HK-2 (cell line): ENCODE data around the gene SNX4.
"Not testable (repeated sequence)": the region's sequence is repeated elsewhere in the genome, so short reads cannot be mapped to it uniquely, and the experiment has no call there.

Source experiments
- DNase-seq: peaks from one replicate; pipeline ENCODE4 v3.0.0-alpha.2; 2018; ENCODE audit not compliant: unreplicated experiment

SNX4 gene

DNA sequence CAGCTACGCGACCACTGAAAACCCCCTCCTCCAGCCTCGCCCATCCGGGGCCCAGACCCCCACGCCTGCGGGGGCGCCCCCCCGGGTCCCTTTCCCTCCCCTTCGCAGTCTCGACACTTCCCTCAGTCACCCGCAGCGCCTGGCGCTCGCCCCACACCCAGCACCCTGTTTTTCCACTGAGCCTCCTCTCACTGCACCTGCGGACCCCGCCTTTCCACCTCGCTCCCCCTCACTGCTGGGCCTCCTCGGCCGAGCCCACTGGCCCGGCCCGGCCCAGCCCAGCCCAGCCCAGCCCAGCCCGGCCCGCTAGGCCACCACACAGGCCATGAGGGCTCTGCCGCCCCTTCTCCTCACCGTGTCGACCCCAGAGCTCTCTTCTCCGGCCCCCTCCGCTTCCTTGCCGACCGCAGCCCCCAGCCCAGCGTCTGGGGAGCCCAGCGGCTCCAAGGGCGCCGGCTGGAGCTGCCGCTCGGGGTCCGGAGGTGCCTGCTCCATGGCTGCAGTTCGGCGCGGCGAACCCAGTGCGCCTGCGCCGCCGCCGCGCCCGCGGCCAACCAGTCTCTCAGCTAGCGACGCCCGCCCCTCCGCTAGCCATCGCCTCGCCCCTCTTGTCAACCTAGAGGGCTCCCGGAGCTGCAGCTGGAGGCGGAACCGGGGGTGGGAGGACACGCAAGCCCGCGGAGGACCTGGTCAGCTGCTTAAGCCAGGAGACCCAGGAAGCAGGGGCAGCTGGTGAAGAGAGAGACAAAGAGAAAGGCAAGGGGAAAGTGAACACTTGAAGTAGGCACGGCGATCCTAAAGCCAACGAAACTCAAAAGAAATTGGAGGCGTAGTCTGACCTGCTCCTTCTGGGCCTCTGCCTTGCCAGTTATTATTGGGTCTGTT, at the start of gene SNX4:
Gene SNX4 (minus strand): TSS at position 525 of the 885 bp plus-strand sequence. CDS start 30 bp downstream, at position 495.
- DNase-seq: peak; percentile 98

DNA sequence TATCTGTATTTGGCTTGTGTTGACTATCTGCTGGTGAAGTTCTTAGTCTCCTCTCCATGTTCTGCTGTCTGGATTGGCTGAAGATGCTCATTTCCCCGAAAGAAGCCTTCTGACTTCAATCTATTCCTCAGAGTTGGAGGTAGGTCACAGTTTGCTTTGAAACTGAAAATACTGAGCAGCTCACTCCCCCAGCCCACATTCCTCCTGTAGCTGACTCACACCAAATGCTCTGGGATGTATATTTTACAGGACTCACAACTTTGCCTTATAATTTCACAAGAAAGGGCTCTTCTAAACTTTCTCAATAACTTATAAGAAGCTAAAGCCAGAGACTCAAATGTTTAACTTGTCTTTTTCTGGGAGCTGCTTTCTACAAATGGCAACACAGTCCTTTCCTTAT, 36.3 kb upstream of the SNX4 start:
- DNase-seq: no peak

DNA sequence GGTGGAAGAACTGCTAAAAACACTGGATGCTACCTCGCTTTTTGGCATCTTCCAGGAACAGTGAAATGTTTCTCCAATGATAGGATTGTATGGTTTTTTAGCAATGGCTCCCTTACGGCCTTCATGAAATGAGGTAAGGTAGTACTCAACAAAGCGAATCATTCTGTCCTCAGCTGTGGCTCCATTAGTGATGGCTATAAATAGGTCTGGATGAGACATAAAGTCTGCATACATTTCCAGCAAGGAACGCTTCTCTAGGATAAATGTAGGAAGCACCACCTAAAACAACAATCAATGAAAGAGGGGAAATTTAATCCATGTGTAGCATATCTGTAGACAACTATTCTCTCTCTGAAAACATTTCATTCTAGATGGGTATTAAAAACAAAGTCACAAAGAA, 32.4 kb upstream of the SNX4 start:
- DNase-seq: no peak

DNA sequence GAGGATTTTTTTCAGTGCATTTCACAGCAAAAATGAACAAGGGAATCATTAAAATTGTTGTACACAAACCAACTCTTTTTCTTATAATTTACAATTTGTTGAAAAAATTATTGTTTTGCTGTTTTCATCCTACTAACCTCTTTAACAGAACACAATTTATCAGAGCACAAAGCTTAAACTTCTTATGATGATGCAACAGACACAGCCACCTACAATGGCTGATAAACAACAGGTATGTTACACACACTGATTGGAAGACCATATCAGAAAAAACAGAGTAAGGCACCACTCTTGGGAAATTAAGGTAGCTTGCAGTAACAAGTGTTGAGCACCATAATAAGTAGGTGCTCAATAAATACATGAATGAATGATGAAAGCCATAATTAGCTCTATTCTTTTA, 8.9 kb upstream of the SNX4 start:
- no peak for DNase-seq

DNA sequence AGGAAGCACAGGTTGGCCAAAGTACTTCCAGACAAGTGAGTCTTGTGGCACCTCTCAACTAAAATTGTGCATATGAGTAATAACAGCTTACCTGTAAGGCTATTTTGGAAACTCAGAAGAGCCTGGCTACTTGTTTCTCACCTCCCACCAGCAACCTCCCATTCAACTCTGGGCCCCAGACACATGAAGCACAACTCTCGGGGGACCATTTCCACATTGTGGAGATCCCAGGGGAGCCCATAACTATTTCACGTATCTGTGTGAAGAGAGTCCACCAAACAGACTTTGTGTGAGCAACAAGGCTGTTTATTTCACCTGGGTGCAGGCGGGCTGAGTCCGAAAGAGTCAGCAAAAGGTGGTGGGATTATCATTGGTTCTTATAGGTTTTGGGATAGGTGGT, 5.2 kb upstream of the SNX4 start:
- DNase-seq: no peak

DNA sequence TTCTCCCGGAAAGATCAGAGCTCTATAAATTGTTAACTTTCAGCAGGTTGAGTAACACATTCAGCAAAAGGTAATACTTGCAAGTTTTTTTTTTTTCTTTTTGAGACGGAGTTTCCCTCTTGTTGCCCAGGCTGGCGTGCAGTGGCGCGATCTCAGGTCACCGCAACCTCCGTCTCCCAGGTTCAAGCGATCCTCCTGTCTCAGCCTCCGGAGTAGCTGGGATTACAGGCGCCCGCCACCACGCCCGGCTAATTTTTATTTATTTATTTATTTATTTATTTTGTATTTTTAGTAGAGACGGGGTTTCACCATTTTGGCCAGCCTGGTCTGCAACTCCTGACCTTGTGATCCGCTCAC, 539 bp upstream of the SNX4 start:
- DNase-seq: not testable (repeated sequence)

DNA sequence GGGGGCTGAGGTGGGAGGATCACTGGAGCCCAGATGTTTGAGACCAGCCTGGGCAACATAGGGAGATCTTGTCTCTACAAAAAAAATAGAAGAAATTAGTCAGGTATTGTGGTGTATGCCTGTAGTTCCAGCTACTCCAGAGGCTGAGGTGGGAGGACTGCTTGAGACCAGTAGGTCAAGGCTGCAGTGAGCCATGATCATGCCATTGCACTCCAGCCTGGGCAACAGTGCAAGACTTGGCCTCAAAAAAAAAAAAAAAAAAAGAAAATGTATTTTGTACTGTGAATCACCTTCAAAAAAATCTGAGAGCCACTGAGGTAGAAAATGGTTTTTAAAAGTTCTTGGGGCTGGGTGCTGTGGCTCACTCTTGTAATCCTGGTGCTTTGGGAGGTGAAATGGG, 4.6 kb downstream of the SNX4 start:
- DNase-seq: no peak

DNA sequence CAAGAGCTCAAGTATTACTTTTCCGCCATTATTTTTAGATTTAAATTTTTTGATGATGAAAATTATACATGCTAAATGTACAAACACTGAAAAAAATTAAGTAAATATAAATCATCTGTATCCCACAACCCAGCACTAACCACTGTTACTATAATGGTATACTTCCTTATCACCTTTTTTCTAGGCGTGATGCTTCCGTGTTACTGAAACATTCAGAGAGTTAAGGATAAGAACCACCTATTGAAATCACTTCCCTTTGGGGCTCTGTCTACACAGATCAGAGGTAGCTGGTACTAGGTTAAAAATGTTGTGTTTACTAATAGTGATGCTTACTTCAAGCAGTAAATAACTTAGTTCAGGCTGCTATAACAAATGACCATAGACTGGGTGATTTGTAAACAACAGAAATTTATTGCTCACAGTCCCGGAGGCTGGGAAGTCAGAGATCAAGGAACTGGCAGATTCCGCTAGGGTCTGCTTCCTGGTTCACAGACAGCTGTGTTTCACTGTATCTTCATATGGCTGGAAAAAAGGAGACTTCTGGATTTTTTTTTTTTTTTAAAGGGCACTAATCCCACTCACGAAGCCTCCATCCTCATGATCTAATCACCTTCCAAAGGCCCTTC, 6.4 kb downstream of the SNX4 start:
- DNase-seq: no peak

DNA sequence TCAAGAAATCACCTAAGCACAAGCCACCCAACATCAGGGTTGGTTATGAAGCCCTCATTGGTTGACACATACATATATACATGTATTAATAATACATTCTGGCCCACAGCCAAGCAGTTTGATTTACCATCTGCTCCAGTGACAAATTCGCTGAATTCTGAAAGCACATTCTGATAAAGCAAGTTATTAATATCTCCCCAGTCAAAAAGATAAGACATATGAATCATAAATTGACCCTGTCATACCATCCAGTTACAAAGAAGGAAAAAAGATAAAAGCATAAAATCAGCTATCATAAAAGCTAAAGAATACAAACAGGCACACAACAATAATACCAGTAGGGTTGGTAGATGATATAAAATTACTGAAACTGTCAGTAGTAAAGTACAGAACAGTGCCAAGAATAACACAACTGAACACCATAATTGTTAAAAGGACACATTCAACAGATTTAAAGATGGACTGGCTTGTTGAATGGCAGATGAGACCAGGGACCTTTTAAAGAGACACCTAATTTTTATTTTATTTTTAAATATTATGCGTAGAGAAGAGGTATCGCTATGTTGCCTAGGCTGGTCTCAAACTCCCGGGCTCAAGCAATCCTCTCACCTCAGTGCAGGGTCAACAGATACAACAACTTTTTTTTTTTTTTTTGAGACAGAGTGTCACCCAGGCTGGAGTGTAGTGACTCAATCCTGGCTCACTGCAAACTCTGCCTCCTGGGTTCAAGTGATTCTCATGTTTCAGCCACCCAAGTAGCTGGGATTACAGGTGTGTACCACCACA, 7.7 kb downstream of the SNX4 start:
- no peak for DNase-seq

DNA sequence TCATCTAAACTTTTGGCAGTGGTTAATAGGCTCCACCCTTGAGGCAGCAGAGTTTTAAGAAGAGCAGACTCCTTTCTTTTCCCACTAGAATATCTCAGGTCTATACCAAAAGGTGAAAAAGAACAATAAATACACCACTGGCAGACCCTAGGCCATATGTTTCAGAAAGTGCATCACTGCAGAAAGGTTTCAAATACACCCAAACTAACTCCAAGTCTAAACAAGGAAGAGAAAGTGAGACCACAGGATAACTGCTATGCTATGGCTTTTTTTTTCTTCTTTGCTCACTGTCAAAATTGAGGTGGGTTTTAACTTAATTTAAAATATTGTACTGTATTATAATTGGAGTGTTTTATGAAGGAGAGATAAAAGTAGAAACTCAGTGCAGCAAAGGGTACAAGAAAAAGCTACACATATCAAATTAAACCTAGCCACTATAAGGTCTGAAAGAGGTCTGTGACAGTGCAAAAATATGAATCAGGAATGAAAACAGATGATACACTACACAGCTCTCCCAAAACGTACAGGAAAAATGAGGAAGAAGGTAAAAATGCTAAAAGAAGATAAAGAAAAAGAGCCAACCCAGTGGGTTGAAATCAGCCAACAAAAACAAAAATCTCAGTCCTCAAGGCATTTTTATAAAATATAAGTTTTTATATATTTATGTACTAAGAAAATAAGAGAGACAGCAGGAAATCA, 8.4 kb downstream of the SNX4 start:
- DNase-seq: no peak

DNA sequence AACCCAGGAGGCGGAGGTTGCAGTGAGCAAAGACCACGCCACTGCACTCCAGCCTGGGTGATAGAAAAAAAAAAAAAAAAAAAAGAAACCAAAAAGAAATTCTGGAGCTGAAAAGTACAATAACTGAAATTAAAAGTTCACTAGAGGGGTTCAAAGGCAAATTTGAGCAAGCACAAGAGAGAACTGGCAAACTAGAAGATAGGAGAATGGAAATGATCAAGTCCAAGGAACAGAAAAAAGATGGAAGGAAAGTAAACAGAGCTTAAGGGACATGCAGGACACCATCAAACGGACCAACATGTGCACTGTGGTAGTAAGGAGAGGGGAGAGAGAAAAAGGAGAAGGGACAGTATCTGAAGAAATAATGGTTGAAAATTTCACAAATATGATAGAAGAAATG, 12.9 kb downstream of the SNX4 start:
- no peak for DNase-seq

DNA sequence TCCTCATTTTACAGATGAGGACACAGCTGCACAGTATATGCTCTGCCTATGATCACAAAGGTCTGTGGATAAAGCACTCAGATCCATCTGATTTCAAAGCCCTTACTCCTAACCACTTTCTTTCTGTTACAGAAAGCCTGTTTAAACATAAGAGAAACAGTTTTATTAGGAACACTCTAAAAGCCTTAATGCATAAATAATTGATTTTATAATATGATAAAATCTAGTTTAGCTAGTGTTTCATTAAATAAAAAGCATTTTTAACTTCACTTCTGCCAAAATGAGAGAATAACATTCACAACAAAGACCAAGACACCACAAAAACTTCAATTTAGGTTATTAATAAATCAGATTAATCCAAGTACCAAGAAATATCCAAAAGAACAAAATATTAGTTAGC, 21.4 kb downstream of the SNX4 start:
- no peak for DNase-seq

DNA sequence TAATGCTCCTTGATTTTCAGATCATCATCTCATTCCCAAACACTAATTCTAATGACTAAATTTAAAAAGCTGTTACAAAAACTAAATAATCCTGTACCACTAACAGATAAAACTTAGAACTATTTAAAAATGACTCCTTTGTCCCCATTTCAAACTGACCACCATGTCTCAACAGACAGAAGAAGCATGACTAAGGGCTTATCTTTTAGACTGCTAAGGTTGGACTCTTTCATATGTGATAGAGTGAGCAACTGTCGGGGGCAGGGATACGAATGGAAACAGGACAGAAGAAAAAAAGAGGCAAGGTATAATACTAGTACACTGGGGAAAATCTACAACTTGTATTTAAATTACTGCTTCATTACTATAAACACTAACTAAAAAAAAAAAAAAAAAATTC, 23.3 kb downstream of the SNX4 start:
- no peak for DNase-seq

DNA sequence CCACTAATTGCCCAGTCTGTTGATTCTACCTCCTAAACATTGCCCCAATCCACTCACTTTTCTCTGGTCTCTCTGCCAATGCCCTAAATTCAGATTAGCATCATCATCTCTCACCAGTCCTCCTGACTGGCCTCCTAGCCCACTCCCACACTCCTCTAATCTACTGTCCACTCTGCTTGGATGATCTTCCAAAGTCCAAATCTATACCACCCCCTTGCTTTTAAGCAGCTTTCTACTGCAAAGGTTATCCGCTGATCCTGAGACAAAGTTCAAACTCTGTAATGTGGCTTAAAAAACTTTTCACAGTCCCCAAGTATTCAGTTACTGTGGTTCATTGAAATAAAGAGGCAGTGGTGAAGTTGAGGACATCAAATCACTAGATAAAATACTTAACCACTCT, 37.6 kb downstream of the SNX4 start:
- DNase-seq: no peak

DNA sequence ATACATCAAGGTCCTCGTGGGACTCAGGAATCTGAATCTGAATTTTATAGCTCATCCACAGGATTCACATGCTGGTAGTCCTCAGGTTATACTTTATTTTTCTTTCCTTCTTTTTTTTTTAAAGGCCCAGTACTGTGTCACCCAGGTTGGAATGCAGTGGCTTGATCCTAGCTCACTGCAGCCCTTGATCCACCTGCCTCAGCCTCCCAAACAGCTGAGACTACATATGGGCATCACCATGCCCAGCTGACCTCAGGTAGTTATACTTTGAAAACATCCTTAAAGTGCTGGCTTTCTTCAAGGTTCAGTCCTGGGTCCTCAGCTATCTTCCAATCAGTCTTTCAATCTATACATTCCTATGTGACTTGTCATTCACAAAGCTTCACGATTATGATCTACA, 38.2 kb downstream of the SNX4 start:
- no peak for DNase-seq

DNA sequence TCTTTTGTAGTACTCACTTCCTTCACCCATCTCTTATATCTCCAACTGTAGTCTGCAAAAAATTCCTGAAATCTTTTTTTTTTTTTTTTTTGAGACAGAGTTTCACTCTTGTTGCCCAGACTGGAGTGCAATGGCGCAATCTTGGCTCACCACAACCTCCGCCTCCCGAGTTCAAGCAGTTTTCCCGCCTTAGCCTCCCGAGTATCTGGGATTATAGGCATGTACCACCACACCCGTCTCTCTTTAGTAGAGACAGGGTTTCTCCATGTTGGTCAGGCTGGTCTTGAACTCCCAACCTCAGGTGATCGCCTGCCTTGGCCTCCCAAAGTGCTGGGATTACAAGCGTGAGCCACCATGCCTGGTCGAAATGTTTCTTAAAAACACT, 38.6 kb downstream of the SNX4 start:
- DNase-seq: not testable (repeated sequence)

DNA sequence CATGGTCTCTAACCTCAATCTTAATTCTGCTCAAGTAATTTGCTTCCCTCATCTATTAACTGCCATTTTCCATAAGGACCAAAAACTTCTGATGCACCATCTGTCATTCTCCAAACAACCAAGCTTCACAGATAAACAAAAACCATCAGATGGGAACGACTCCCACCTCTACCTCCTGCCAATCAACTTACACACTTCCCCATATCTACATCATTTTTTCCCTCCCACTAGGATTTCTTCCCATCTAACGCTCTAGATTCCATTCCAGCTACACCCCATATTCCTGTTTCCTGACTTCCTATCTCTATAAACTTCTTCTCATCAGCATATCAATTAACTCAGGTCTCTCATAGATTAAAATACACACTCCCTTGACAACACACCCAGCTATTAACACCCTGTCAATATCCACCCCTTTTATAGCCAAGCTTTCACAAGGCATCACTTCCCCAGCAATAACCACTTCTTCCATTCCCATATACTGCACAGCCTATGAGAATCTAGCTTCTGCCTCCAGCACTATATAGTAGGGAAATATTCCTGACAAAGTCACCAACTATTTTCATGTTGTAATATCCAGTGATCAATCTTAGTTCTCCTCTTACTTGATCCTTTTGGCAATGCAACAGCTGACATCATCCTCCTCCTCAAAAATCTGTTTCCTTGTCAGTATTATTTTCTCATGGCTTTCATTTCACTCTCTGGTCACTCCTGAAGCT, 39.2 kb downstream of the SNX4 start:
- no peak for DNase-seq

DNA sequence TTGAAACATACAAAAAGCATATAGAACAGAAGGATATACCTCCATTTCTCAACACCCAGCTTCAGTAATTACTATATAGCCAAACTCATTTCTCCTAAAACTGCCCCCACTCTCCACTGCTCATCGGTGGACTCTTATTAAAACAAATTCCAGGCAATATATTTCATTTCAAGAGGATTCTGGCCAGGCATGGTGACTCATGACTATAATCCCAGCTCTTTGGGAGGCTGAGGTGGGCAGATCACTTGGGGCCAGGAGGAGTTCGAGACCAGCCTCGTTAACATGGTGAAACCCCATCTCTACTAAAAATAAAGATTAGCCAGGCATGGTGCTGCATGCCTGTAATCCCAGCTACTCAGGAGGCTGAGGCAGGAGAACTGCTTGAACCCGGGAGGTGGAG, 40.9 kb downstream of the SNX4 start:
- DNase-seq: no peak

DNA sequence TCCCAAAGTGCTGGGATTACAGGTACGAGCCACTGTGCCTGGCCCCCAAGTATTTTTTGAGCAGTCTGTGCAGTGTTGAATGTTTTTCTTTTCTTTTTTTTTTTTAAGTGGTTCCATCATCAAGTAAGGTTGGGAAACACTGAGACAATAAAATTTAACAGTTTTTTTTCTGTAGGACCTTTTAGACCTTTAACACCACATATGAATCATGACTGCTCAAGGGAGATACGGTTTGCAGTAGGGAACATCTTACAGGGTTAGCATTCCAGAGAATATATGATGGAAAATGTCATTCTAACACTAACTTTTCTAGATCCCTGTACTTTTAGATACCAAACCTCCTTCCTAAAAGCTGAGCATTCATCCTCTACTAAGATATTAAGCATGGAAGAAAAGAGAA, 41.7 kb downstream of the SNX4 start:
- DNase-seq: no peak

DNA sequence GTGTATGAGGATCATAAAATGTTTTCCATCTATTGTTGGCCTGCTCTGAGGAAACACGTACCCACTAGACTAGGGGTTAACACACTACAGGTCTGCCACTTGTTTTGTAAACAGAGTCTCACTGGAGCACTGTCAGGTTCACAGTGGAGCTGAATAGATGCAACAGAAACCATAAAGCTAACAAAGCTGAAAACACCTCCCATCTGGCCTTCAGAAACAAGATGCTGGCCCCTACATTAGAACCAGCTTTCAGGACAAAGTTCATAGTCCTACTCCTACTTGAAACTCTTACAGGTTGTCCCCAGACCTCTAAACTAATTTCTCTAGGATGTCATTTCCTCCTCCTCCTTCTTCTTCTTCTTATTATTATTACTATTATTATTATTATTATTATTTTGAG, 42.3 kb downstream of the SNX4 start:
- DNase-seq: no peak

DNA sequence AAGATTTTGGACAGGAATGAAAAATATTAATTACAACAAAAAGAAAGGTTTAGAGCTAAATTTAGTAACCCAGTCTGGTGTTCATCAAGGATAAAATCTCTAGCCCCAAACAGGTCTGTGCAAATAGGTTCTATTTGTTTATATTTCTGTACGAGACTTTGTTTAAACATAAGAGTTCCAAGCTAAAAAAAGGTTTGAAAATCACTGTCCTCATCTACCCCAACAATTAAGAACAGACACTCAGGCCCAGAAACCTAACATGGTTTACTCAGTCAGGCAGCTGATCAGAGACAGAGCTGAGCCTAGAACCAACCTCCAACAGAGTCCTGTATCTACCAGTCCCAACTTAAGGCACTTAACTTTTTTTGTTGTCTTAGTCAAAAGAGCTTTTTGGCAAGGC, 49.3 kb downstream of the SNX4 start:
- DNase-seq: no peak
